Ovary (tissue), 3 donors: ENCODE data around the gene MGAT4B.

Experiments used
- CTCF ChIP-seq, 3 donors: fragments of 450-650 bp in 2 of 3; fragments of 200-600 bp in 1 of 3; IDR thresholded peaks; one replicate each; pipeline versions ENCODE4 v1.5.1 to v1.8.0; 2016 to 2022; ENCODE audit warnings: antibody characterized with exemption in 3 of 3, mild to moderate bottlenecking in 1 of 3
- POLR2A ChIP-seq: fragments of 450-650 bp; IDR thresholded peaks from one replicate; pipeline ENCODE4 v1.6.1; 2017; ENCODE audit warnings: antibody characterized with exemption, mild to moderate bottlenecking, moderate library complexity
- donor health status: DM: no; HTN: no; CAD: no.

GRCh38 chr5:179821298-179822058, 14.8 kb upstream of the MGAT4B start:
- TF ChIP-seq CTCF (IDR thresholded peaks at IDR 0.05) (no peak), POLR2A (peak; percentile 76)
